D721Med (cell line): ENCODE measurements around the gene PYCARD.
"Not testable (repeated sequence)": the region's sequence is repeated elsewhere in the genome, so short reads cannot be mapped to it uniquely, and the experiment has no call there.

Experiments used
- DNase-seq: peaks from one replicate; pipeline ENCODE4 v3.0.0; 2011; ENCODE audit warnings: low spot score; ENCODE audit not compliant: insufficient read length
- FAIRE-seq: peaks from 2 replicates; lab custom pipeline; 2011; peaks lifted over from hg19 to GRCh38; lab: Jason Lieb, UNC
- CTCF ChIP-seq: IDR thresholded peaks from 2 replicates; pipeline ENCODE4 v1.5.1; 2012; ENCODE audit warnings: mild to moderate bottlenecking, control low read depth; ENCODE audit not compliant: insufficient read depth; ENCODE audit errors: missing control alignments

The PYCARD gene

GRCh38 chr16:31202414-31203375, at the start of gene PYCARD:
Gene PYCARD, minus strand, starts transcription at chr16:31202760. Its CDS starts 70 bp downstream, at chr16:31202690.
- FAIRE-seq, result no peak
- no peak for DNase-seq
- no peak for TF ChIP-seq CTCF

GRCh38 chr16:31251435-31251834, 48.9 kb upstream of the PYCARD start:
- TF ChIP-seq CTCF, result no peak
- FAIRE-seq (no peak), DNase-seq (no peak)

GRCh38 chr16:31250782-31251384, 48.3 kb upstream of the PYCARD start:
- no peak for FAIRE-seq

GRCh38 chr16:31248344-31248743, 45.8 kb upstream of the PYCARD start:
- FAIRE-seq (no peak), DNase-seq (no peak)
- TF ChIP-seq CTCF, result no peak

More at GRCh38 chr16:31250782-31251384, 48.3 kb upstream of the PYCARD start:
- DNase-seq, result no peak
- no peak for TF ChIP-seq CTCF

- FAIRE-seq (no peak), DNase-seq (no peak)
- TF ChIP-seq CTCF, result no peak
Measured at GRCh38 chr16:31246296-31246695, 43.7 kb upstream of the PYCARD start.

GRCh38 chr16:31245598-31245997, 43.0 kb upstream of the PYCARD start:
- DNase-seq, FAIRE-seq: not testable (repeated sequence)

- FAIRE-seq (no peak), DNase-seq (no peak)
- no peak for TF ChIP-seq CTCF
Measured at GRCh38 chr16:31243734-31244670, 41.4 kb upstream of the PYCARD start.
